ENCODE results near the gene XXYLT1. TPM values are rescaled to one million over a fixed set of nuclear protein-coding genes. Genes with fewer than 3 reads are reported as not detected.

XXYLT1 gene
- total RNA-seq, 4 donors from 2014 or later: 9.7 to 30.1 (median 17.7) TPM

DNA sequence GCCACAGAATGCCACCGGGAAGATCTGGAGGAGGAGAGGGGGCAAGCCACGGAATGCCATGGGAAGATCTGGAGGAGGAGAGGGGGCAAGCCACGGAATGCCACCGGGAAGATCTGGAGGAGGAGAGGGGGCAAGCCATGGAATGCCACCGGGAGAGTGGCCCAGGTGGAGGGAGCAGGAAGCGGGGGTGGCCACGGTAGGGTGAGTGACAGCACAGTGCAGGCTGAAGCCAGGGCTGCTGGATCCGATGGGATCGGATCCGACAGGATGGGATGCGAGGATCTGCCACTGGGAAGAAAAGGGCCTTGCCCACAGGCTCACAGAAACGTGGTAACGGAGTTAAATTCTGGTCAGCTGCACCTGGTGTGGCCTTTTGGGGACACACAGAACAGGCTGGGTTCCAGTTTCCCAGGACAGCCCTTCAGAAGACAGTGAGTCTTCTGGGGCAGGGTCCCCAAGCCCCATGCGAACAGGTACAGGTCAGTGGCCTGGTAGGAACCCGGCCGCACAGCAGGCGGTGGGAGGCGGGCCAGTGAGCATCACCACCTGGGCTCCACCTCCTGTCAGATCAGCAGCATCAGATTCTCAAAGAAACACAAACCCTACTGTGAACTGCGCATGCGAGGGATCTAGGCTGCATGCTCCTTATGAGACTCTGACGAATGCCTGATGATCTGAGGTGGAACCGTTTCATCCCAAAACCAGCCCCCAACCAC, 58.8 kb downstream of the XXYLT1 start:
- 92 to 95% methylated on average over 16 to 22 of the region's 22 CpGs for WGBS, 2 donors
- peak; percentile 10 to 70 for DNase-seq (ENCODE audit: low spot score in 2 of 2)
- TF ChIP-seq, protein P1, sequence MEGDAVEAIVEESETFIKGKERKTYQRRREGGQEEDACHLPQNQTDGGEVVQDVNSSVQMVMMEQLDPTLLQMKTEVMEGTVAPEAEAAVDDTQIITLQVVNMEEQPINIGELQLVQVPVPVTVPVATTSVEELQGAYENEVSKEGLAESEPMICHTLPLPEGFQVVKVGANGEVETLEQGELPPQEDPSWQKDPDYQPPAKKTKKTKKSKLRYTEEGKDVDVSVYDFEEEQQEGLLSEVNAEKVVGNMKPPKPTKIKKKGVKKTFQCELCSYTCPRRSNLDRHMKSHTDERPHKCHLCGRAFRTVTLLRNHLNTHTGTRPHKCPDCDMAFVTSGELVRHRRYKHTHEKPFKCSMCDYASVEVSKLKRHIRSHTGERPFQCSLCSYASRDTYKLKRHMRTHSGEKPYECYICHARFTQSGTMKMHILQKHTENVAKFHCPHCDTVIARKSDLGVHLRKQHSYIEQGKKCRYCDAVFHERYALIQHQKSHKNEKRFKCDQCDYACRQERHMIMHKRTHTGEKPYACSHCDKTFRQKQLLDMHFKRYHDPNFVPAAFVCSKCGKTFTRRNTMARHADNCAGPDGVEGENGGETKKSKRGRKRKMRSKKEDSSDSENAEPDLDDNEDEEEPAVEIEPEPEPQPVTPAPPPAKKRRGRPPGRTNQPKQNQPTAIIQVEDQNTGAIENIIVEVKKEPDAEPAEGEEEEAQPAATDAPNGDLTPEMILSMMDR (IDR thresholded peaks at IDR 0.05): no peak
- no peak overlapping the region for H3K4me3 ChIP-seq (ENCODE audit: low read depth, poor library complexity, severe bottlenecking)
- intact Hi-C loops (cut with DNase I; ENCODE audit: low total_unique reads): no loop called here

- intact Hi-C loops (cut with DNase I; ENCODE audit: low total_unique reads): no loop called here
- 18 to 22% methylated on average over 13 of the region's 13 CpGs for WGBS, 2 donors
- H3K4me3 ChIP-seq (ENCODE audit: low read depth, poor library complexity, severe bottlenecking): no peak overlapping the region
- no peak for TF ChIP-seq POLR2A (IDR thresholded peaks at IDR 0.05)
- TF ChIP-seq, protein P1 (IDR thresholded peaks at IDR 0.05): no peak
- peak in 1 of 2 donors; percentile 87 for DNase-seq (ENCODE audit: low spot score in 2 of 2)
These were observed 60.5 kb downstream of the XXYLT1 start for GRCh38 chr3:195210266-195210973.

GRCh38 chr3:195209847-195210265, 61.1 kb downstream of the XXYLT1 start:
- no peak overlapping the region for H3K4me3 ChIP-seq (ENCODE audit: low read depth, poor library complexity, severe bottlenecking)
- DNase-seq (ENCODE audit: low spot score in 2 of 2): peak; percentile 64 to 91
- intact Hi-C loops (cut with DNase I; ENCODE audit: low total_unique reads): no loop called here
- WGBS, 2 donors: 37 to 38% methylated on average over 12 of the region's 12 CpGs
- TF ChIP-seq POLR2A (IDR thresholded peaks at IDR 0.05): no peak

GRCh38 chr3:195209083-195209846, 61.7 kb downstream of the XXYLT1 start:
- no peak for TF ChIP-seq POLR2A (IDR thresholded peaks at IDR 0.05)
- TF ChIP-seq, protein P1 (IDR thresholded peaks at IDR 0.05): no peak
- 50 to 59% methylated on average over 25 to 27 of the region's 29 CpGs for WGBS, 2 donors
- H3K4me3 ChIP-seq (ENCODE audit: low read depth, poor library complexity, severe bottlenecking): no peak overlapping the region
- peak; percentile 15 to 87 for DNase-seq (ENCODE audit: low spot score in 2 of 2)
- intact Hi-C loops (cut with DNase I; ENCODE audit: low total_unique reads): no loop called here

GRCh38 chr3:195208631-195209030, 62.3 kb downstream of the XXYLT1 start:
- 88 to 92% methylated on average over 7 of the region's 7 CpGs for WGBS, 2 donors
- peak in 1 of 2 donors; percentile 70 for DNase-seq (ENCODE audit: low spot score in 2 of 2)
- no peak overlapping the region for H3K4me3 ChIP-seq (ENCODE audit: low read depth, poor library complexity, severe bottlenecking)
- TF ChIP-seq, protein P1 (IDR thresholded peaks at IDR 0.05): no peak
- intact Hi-C loops (cut with DNase I; ENCODE audit: low total_unique reads): no loop called here

GRCh38 chr3:195208183-195208582, 62.8 kb downstream of the XXYLT1 start:
- TF ChIP-seq POLR2A (IDR thresholded peaks at IDR 0.05): no peak
- TF ChIP-seq, protein P1 (IDR thresholded peaks at IDR 0.05): no peak
- intact Hi-C loops (cut with DNase I; ENCODE audit: low total_unique reads): no loop called here
- DNase-seq (ENCODE audit: low spot score in 2 of 2): peak in 1 of 2 donors; percentile 74
- WGBS, 2 donors: 79 to 84% methylated on average over 9 of the region's 9 CpGs
- H3K4me3 ChIP-seq (ENCODE audit: low read depth, poor library complexity, severe bottlenecking): no peak overlapping the region
